Neuron (in vitro differentiated cells): ENCODE data around the gene LRRK2.

Source experiments
- H2AFZ ChIP-seq: one replicate; pipeline ENCODE4 v1.6.1; 2013; ENCODE audit warnings: low read depth, mild to moderate bottlenecking, inconsistent platforms, low read length, moderate library complexity
- H3K27me3 ChIP-seq: one replicate; pipeline ENCODE4 v1.6.1; 2013; ENCODE audit warnings: low read length; ENCODE audit not compliant: insufficient read depth
- H3K36me3 ChIP-seq: one replicate; pipeline ENCODE4 v1.6.1; 2013; ENCODE audit warnings: low read length; ENCODE audit not compliant: insufficient read depth
- H3K4me1 ChIP-seq: one replicate; pipeline ENCODE4 v1.6.1; 2013; ENCODE audit warnings: low read length; ENCODE audit not compliant: insufficient read depth
- H3K4me3 ChIP-seq: 2 replicates; pipeline ENCODE4 v1.5.1; 2013; ENCODE audit warnings: mild to moderate bottlenecking, low read length, moderate library complexity
- H3K9me3 ChIP-seq: one replicate; pipeline ENCODE4 v1.6.1; 2013; ENCODE audit warnings: low read length

Gene LRRK2

GRCh38 chr12:40223646-40224045 is 1.2 kb upstream of the LRRK2 start:
- H3K4me1 ChIP-seq = no peaks in the 10 kb centered on the region
- no peaks in the 10 kb centered on the region for H3K36me3 ChIP-seq
- no peak overlapping the region for H3K4me3 ChIP-seq
- peaks cover 12% of the 10 kb centered on the region for H3K27me3 ChIP-seq
- H2AFZ ChIP-seq = peak overlapping the region; percentile 93
- H3K9me3 ChIP-seq = no peaks in the 10 kb centered on the region

- H3K4me1 ChIP-seq = no peaks in the 10 kb centered on the region
- peak overlapping the region; percentile 51 for H3K4me3 ChIP-seq
- H3K9me3 ChIP-seq = no peaks in the 10 kb centered on the region
- H3K36me3 ChIP-seq = no peaks in the 10 kb centered on the region
- H3K27me3 ChIP-seq = peaks cover 12% of the 10 kb centered on the region
- H2AFZ ChIP-seq = no peak overlapping the region
These were observed 663 bp downstream of the LRRK2 start for GRCh38 chr12:40225337-40225983.

- H3K4me3 ChIP-seq = no peak overlapping the region
- no peaks in the 10 kb centered on the region for H3K36me3 ChIP-seq
- H3K27me3 ChIP-seq = peaks cover 12% of the 10 kb centered on the region
- H3K4me1 ChIP-seq = no peaks in the 10 kb centered on the region
- H2AFZ ChIP-seq = no peak overlapping the region
- H3K9me3 ChIP-seq = no peaks in the 10 kb centered on the region
These were observed 1.3 kb downstream of the LRRK2 start for GRCh38 chr12:40225984-40226602.

GRCh38 chr12:40226705-40227104 is 1.9 kb downstream of the LRRK2 start:
- H3K27me3 ChIP-seq = peaks cover 12% of the 10 kb centered on the region
- H2AFZ ChIP-seq = no peak overlapping the region
- no peaks in the 10 kb centered on the region for H3K9me3 ChIP-seq
- no peaks in the 10 kb centered on the region for H3K4me1 ChIP-seq
- H3K4me3 ChIP-seq = no peak overlapping the region
- H3K36me3 ChIP-seq = no peaks in the 10 kb centered on the region

- H3K27me3 ChIP-seq = peaks cover 12% of the 10 kb centered on the region
- no peak overlapping the region for H3K4me3 ChIP-seq
- H2AFZ ChIP-seq = no peak overlapping the region
- H3K36me3 ChIP-seq = no peaks in the 10 kb centered on the region
- H3K4me1 ChIP-seq = no peaks in the 10 kb centered on the region
- H3K9me3 ChIP-seq = no peaks in the 10 kb centered on the region
These were observed 2.6 kb downstream of the LRRK2 start for GRCh38 chr12:40227447-40227846.

- Histone ChIP-seq H3K4me3 (no peak overlapping the region), H3K27me3 (peaks cover 8% of the 10 kb centered on the region), H3K4me1 (no peaks in the 10 kb centered on the region), H3K9me3 (no peaks in the 10 kb centered on the region), H2AFZ (no peak overlapping the region), H3K36me3 (no peaks in the 10 kb centered on the region)
These were observed 3.9 kb downstream of the LRRK2 start for GRCh38 chr12:40228727-40229126.

GRCh38 chr12:40229690-40230651 is 5.2 kb downstream of the LRRK2 start:
- Histone ChIP-seq H3K36me3 (no peaks in the 10 kb centered on the region), H3K4me1 (no peaks in the 10 kb centered on the region), H3K27me3 (peaks cover 5% of the 10 kb centered on the region), H3K4me3 (no peak overlapping the region), H2AFZ (no peak overlapping the region), H3K9me3 (no peaks in the 10 kb centered on the region)

GRCh38 chr12:40232602-40233001 is 7.8 kb downstream of the LRRK2 start:
- Histone ChIP-seq H3K4me3 (no peak overlapping the region), H3K27me3 (no peaks in the 10 kb centered on the region), H3K36me3 (no peaks in the 10 kb centered on the region), H3K9me3 (no peaks in the 10 kb centered on the region), H2AFZ (no peak overlapping the region), H3K4me1 (no peaks in the 10 kb centered on the region)

GRCh38 chr12:40233741-40234367 is 9.1 kb downstream of the LRRK2 start:
- H3K36me3 ChIP-seq = no peaks in the 10 kb centered on the region
- no peaks in the 10 kb centered on the region for H3K27me3 ChIP-seq
- H3K4me1 ChIP-seq = no peaks in the 10 kb centered on the region
- no peak overlapping the region for H2AFZ ChIP-seq
- no peak overlapping the region for H3K4me3 ChIP-seq
- H3K9me3 ChIP-seq = no peaks in the 10 kb centered on the region

GRCh38 chr12:40236357-40236850 is 11.6 kb downstream of the LRRK2 start:
- Histone ChIP-seq H2AFZ (no peak overlapping the region), H3K4me3 (no peak overlapping the region), H3K4me1 (no peaks in the 10 kb centered on the region), H3K9me3 (no peaks in the 10 kb centered on the region), H3K36me3 (no peaks in the 10 kb centered on the region), H3K27me3 (no peaks in the 10 kb centered on the region)

GRCh38 chr12:40238266-40238902 is 13.6 kb downstream of the LRRK2 start:
- no peaks in the 10 kb centered on the region for H3K4me1 ChIP-seq
- H3K27me3 ChIP-seq = no peaks in the 10 kb centered on the region
- no peak overlapping the region for H2AFZ ChIP-seq
- H3K36me3 ChIP-seq = no peaks in the 10 kb centered on the region
- H3K4me3 ChIP-seq = no peak overlapping the region
- no peaks in the 10 kb centered on the region for H3K9me3 ChIP-seq

GRCh38 chr12:40238979-40239378 is 14.2 kb downstream of the LRRK2 start:
- Histone ChIP-seq H2AFZ (no peak overlapping the region), H3K36me3 (no peaks in the 10 kb centered on the region), H3K9me3 (no peaks in the 10 kb centered on the region), H3K4me1 (no peaks in the 10 kb centered on the region), H3K4me3 (no peak overlapping the region), H3K27me3 (no peaks in the 10 kb centered on the region)
